SHP77 (cell line): ENCODE measurements around the gene EEF1A2.
"Not testable (repeated sequence)": the region's sequence is repeated elsewhere in the genome, so short reads cannot be mapped to it uniquely, and the experiment has no call there.

ENCODE experiments used
- DNase-seq, 2 experiments: peaks; one replicate each; lab custom pipeline; 2025; lab: John Stamatoyannopoulos, UW

EEF1A2 gene

GRCh38 chr20:63487116-63487764, 11.6 kb downstream of the EEF1A2 start:
- no peak for DNase-seq

- DNase-seq = no peak
Measured at GRCh38 chr20:63486300-63486855, 12.5 kb downstream of the EEF1A2 start.

GRCh38 chr20:63484651-63485403, 14.1 kb downstream of the EEF1A2 start:
- DNase-seq = no peak

GRCh38 chr20:63484236-63484635, 14.6 kb downstream of the EEF1A2 start:
- DNase-seq = no peak

GRCh38 chr20:63483834-63484233, 15.0 kb downstream of the EEF1A2 start:
- DNase-seq = no peak

GRCh38 chr20:63482021-63482587, 16.8 kb downstream of the EEF1A2 start:
- DNase-seq = no peak

- no peak for DNase-seq
Measured at GRCh38 chr20:63481503-63481902, 17.4 kb downstream of the EEF1A2 start.

GRCh38 chr20:63479695-63480419, 19.0 kb downstream of the EEF1A2 start:
- DNase-seq = not testable (repeated sequence)

- no peak for DNase-seq
Measured at GRCh38 chr20:63478346-63479302, 20.3 kb downstream of the EEF1A2 start.

GRCh38 chr20:63477944-63478343, 20.9 kb downstream of the EEF1A2 start:
- DNase-seq = no peak

- DNase-seq = no peak
Measured at GRCh38 chr20:63477061-63477616, 21.7 kb downstream of the EEF1A2 start.

GRCh38 chr20:63475209-63475608, 23.7 kb downstream of the EEF1A2 start:
- no peak for DNase-seq

- DNase-seq = no peak
Measured at GRCh38 chr20:63473555-63474449, 25.1 kb downstream of the EEF1A2 start.

- DNase-seq = no peak
Measured at GRCh38 chr20:63472862-63473390, 26.0 kb downstream of the EEF1A2 start.

GRCh38 chr20:63471981-63472831, 26.7 kb downstream of the EEF1A2 start, which contains the start of gene KCNQ2:
Gene KCNQ2, minus strand, starts transcription at chr20:63472655. Its CDS starts 192 bp downstream, at chr20:63472463.
- DNase-seq = no peak

- no peak for DNase-seq
Measured at GRCh38 chr20:63471717-63471980, 27.2 kb downstream of the EEF1A2 start.

- DNase-seq = no peak
Measured at GRCh38 chr20:63471002-63471716, 27.7 kb downstream of the EEF1A2 start.

- no peak for DNase-seq
Measured at GRCh38 chr20:63470410-63470809, 28.5 kb downstream of the EEF1A2 start.
